Caco-2 (cell line): ENCODE data around the gene APLN. TPM values are rescaled to one million over a fixed set of nuclear protein-coding genes. Genes with fewer than 3 reads are reported as not detected.

Experiments
- BruUV-seq: library from RNA; stranded (reverse); fragments of 400-500 nt; replicated peaks from 2 replicates; lab custom pipeline; 2021; lab: Mats Ljungman, UMichigan
- CTCF ChIA-PET: fragments of 300-600 bp; sonication (Branson Sonifier 250); formaldehyde crosslinking; loops from one replicate; lab custom pipeline; 2022; ENCODE audit warnings: antibody characterized with exemption; lab: Charles Lee
- POLR2A ChIA-PET: fragments of 300-600 bp; sonication (Branson Sonifier 250); formaldehyde crosslinking; loops from one replicate; lab custom pipeline; 2022; ENCODE audit warnings: antibody characterized with exemption; lab: Charles Lee
- DNase-seq, 2 experiments: peaks; one replicate each; pipeline versions ENCODE4 v3.0.0 to v3.0.0-alpha.2; 2020 to 2022
- H3K27me3 ChIP-seq: replicated peaks from 2 replicates; pipeline ENCODE4 v1.6.0; 2011; ENCODE audit warnings: low read length; ENCODE audit not compliant: control insufficient read depth, insufficient read depth
- H3K36me3 ChIP-seq: 2 replicates; pipeline ENCODE4 v1.5.1; 2011; ENCODE audit warnings: low read length; ENCODE audit not compliant: control insufficient read depth, insufficient read depth
- H3K4me1 ChIP-seq: fragments of 250-450 bp; sonication (Bioruptor Pico); 2 replicates; pipeline ENCODE4 v1.5.1; 2020; ENCODE audit warnings: mild to moderate bottlenecking
- H3K4me3 ChIP-seq: 2 replicates; pipeline ENCODE4 v1.5.1; 2011; ENCODE audit warnings: low read depth, mild to moderate bottlenecking, control low read depth, low read length
- H3K9me3 ChIP-seq: fragments of 250-450 bp; sonication (Bioruptor Pico); 2 replicates; pipeline ENCODE4 v1.5.1; 2020; ENCODE audit warnings: mild to moderate bottlenecking, moderate library complexity
- H3K27ac Mint-ChIP-seq: one replicate; pipeline ENCODE4 v1.8.0; 2022; ENCODE audit warnings: mixed read lengths; ENCODE audit not compliant: unreplicated experiment
- H3K27me3 Mint-ChIP-seq: one replicate; pipeline ENCODE4 v1.8.0; 2022; ENCODE audit warnings: mixed read lengths; ENCODE audit not compliant: insufficient read depth, unreplicated experiment
- H3K36me3 Mint-ChIP-seq: one replicate; pipeline ENCODE4 v1.8.0; 2022; ENCODE audit warnings: mild to moderate bottlenecking, mixed read lengths; ENCODE audit not compliant: insufficient read depth, unreplicated experiment
- H3K4me1 Mint-ChIP-seq: one replicate; pipeline ENCODE4 v1.8.0; 2022; ENCODE audit warnings: low read depth, mixed read lengths; ENCODE audit not compliant: unreplicated experiment
- H3K4me3 Mint-ChIP-seq: one replicate; pipeline ENCODE4 v1.8.0; 2022; ENCODE audit warnings: mild to moderate bottlenecking, moderate library complexity, mixed read lengths; ENCODE audit not compliant: unreplicated experiment
- H3K9me3 Mint-ChIP-seq: one replicate; pipeline ENCODE4 v1.8.0; 2022; ENCODE audit warnings: mixed read lengths; ENCODE audit not compliant: unreplicated experiment
- intact Hi-C: fragments of 100-400 bp; cut with micrococcal nuclease; formaldehyde crosslinking; loops from one replicate; pipeline ENCODE4 v1.10.0; 2022; ENCODE audit not compliant: unreplicated experiment
- total RNA-seq: library from RNA; stranded (reverse); gene quantifications from 2 replicates; pipeline ENCODE4 v1.2.3, GENCODE V29; 2022
- TF ChIP-seq, protein P1 (sequence below), 2 experiments: fragments of 200-600 bp in 1 of 2; IDR thresholded peaks; 1 replicate in 1 of 2; 2 replicates in 1 of 2; pipeline versions ENCODE4 v1.5.1 to v1.8.0; 2011 to 2022; ENCODE audit warnings: antibody characterized with exemption in 1 of 2, control low read depth in 1 of 2, inconsistent platforms in 1 of 2, low read depth in 1 of 2, low read length in 1 of 2, mild to moderate bottlenecking in 1 of 2, moderate library complexity in 1 of 2; ENCODE audit not compliant: insufficient read depth in 1 of 2, severe bottlenecking in 1 of 2, unreplicated experiment in 1 of 2

Gene APLN
- total RNA-seq, 1 experiment from 2014 or later: 0.20 TPM

DNA sequence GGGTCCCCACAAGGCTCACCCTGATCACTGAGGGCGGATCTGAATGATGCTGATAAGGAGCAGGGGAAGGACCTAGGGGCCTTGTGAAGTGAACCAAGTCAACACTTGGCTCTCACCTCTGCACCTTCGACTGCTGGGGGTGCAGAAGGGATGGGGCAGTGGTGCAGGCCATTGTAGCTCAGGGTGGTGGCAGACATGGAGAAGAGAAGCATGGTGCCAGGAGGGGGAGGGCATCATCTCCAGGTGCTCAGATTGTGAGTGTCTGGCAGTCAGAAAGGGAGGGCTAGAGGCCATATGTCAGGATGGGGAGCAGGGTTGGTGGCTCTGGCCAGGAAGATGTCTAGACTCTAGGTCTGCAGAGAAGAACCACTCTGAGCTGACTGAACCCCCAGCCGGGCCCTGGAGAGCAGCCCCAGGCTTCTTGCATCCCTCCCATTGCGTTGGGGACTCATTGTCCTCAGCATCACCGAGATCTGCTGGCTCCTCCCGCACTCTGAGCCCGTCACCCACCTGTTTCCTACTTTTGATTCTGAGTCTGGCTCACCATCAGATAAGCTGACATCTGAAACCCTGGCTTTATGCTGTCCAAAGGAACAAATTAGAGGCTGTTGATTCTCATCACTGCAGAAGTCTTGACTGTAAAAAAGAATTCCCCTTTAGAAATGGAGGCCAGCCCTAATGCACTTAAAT lies 3.8 kb downstream of the APLN start:
- no TSS peak for BruUV-seq
- no peaks in the 10 kb centered on the region for H3K36me3 Mint-ChIP-seq
- Histone ChIP-seq H3K4me1 (no peaks in the 10 kb centered on the region), H3K4me3 (no peak overlapping the region), H3K36me3 (no peaks in the 10 kb centered on the region), H3K27me3 (no peaks in the 10 kb centered on the region), H3K9me3 (no peaks in the 10 kb centered on the region)
- no peaks in the 10 kb centered on the region for H3K9me3 Mint-ChIP-seq
- no peak for DNase-seq
- TF ChIP-seq, protein P1, sequence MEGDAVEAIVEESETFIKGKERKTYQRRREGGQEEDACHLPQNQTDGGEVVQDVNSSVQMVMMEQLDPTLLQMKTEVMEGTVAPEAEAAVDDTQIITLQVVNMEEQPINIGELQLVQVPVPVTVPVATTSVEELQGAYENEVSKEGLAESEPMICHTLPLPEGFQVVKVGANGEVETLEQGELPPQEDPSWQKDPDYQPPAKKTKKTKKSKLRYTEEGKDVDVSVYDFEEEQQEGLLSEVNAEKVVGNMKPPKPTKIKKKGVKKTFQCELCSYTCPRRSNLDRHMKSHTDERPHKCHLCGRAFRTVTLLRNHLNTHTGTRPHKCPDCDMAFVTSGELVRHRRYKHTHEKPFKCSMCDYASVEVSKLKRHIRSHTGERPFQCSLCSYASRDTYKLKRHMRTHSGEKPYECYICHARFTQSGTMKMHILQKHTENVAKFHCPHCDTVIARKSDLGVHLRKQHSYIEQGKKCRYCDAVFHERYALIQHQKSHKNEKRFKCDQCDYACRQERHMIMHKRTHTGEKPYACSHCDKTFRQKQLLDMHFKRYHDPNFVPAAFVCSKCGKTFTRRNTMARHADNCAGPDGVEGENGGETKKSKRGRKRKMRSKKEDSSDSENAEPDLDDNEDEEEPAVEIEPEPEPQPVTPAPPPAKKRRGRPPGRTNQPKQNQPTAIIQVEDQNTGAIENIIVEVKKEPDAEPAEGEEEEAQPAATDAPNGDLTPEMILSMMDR (IDR thresholded peaks at IDR 0.05; ENCODE audit: insufficient read depth in 1 of 2, low read depth in 1 of 2, low read length in 1 of 2, severe bottlenecking in 1 of 2, unreplicated experiment in 1 of 2): no peak
- no peak overlapping the region for H3K4me3 Mint-ChIP-seq
- ChIA-PET CTCF (no interaction called here), POLR2A (no interaction called here)
- no peak overlapping the region for H3K27ac Mint-ChIP-seq
- peaks cover 4% of the 10 kb centered on the region for H3K27me3 Mint-ChIP-seq
- intact Hi-C loops: loop anchor here (5.0 kb wide), 1 partner anchor 44 kb away; no protein-coding TSS in a partner anchor
- H3K4me1 Mint-ChIP-seq: no peaks in the 10 kb centered on the region

DNA sequence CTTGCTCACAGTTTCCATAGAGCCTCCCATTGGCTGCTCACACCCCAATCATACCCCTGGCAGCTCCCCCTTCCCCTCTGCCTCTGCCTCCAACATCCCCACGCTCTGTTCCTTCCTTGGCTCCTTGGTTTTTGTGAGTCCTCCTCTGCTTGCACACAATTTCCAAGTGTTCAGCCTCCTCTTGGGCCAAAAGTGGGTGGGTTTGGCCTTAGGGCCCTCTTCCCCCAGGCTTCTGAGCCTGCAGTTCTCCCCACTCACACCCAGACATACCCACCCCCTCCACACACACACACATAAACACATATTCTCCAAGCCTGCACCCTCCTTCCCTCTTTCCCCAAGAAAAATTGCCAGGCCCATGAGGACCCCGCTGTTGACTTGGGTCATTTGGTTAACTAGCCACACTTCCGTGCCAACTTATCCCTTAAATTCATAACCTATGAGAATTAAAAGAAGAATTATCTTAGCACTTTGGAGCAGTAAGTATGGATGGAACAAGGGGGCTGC lies 4.5 kb downstream of the APLN start:
- no peaks in the 10 kb centered on the region for H3K9me3 Mint-ChIP-seq
- POLR2A ChIA-PET: no interaction called here
- Histone ChIP-seq H3K27me3 (no peaks in the 10 kb centered on the region), H3K4me1 (no peaks in the 10 kb centered on the region), H3K4me3 (no peak overlapping the region), H3K36me3 (no peaks in the 10 kb centered on the region), H3K9me3 (no peaks in the 10 kb centered on the region)
- no TSS peak for BruUV-seq
- no peak overlapping the region for H3K27ac Mint-ChIP-seq
- CTCF ChIA-PET: no interaction called here
- no peak for DNase-seq
- H3K4me1 Mint-ChIP-seq: no peaks in the 10 kb centered on the region
- H3K27me3 Mint-ChIP-seq: peaks cover 4% of the 10 kb centered on the region
- intact Hi-C loops: loop anchor here (5.0 kb wide), 1 partner anchor 43 kb away; no protein-coding TSS in a partner anchor
- H3K36me3 Mint-ChIP-seq: no peaks in the 10 kb centered on the region
- no peak overlapping the region for H3K4me3 Mint-ChIP-seq
- TF ChIP-seq, protein P1 (IDR thresholded peaks at IDR 0.05; ENCODE audit: insufficient read depth in 1 of 2, low read depth in 1 of 2, low read length in 1 of 2, severe bottlenecking in 1 of 2, unreplicated experiment in 1 of 2): no peak

DNA sequence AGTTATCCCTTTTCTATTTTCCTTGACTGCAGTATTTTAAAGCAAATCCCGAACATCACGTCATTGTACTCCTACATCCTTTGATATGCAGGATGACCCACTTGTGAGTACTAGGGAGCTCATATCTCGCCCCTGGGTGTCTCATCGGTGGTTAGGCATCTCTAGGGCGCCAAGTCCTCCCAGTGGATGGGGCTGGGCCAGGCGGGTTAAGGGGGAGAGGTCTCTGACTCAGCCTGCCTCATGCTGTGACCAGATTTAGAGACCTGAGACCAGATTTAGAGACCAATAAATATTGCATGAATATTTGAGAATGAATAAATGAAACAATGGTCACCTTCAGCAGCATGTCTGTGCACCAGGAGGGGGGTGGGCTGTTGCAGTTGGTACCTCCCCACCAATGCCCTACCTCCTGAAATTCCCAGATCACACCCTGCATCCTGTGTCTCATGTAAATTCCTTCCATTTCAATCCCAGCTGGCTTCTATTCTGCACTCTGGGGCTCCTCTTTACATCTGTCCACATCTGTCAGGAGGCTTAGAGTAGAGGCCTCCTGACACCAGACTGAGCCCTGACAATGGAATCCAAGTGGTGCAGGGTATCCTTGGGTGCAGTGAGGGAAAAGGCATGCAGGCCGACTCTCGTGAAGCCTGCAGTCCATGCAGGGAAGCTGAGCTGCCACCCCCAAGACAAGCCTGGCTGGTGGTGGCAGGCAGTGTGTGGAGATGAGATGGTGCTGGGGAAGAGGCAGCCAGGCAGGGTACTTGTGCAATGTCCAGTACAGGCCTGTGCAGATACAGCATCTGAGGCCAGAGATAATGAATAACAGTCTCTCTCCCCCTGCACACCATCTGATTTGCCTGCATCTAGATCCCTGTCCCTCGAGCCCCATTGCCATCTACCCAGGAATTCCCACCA lies 5.2 kb downstream of the APLN start:
- Histone ChIP-seq H3K27me3 (no peaks in the 10 kb centered on the region), H3K4me1 (no peaks in the 10 kb centered on the region), H3K36me3 (no peaks in the 10 kb centered on the region), H3K4me3 (no peak overlapping the region), H3K9me3 (no peaks in the 10 kb centered on the region)
- POLR2A ChIA-PET: no interaction called here
- Mint-ChIP-seq H3K27me3 (peaks cover 4% of the 10 kb centered on the region), H3K27ac (no peak overlapping the region), H3K4me3 (no peak overlapping the region), H3K36me3 (no peaks in the 10 kb centered on the region), H3K4me1 (no peaks in the 10 kb centered on the region), H3K9me3 (no peaks in the 10 kb centered on the region)
- no TSS peak for BruUV-seq
- TF ChIP-seq, protein P1 (IDR thresholded peaks at IDR 0.05; ENCODE audit: insufficient read depth in 1 of 2, low read depth in 1 of 2, low read length in 1 of 2, severe bottlenecking in 1 of 2, unreplicated experiment in 1 of 2): no peak
- intact Hi-C loops: loop anchor here (5.0 kb wide), 1 partner anchor 42 kb away; no protein-coding TSS in a partner anchor
- CTCF ChIA-PET: no interaction called here
- no peak for DNase-seq
